Keratinocyte (primary cell): ENCODE data around the gene FNDC3B.

Source experiments
- EZH2 ChIP-seq: IDR thresholded peaks from one replicate; pipeline ENCODE4 v1.6.1; 2012; ENCODE audit warnings: inconsistent platforms, mild to moderate bottlenecking, low read length, moderate library complexity
- TF ChIP-seq, protein P1 (sequence below), 3 experiments: IDR thresholded peaks in 1 of 3; conservative IDR thresholded peaks in 1 of 3; optimal IDR thresholded peaks in 1 of 3; 2 replicates in 2 of 3; 3 replicates in 1 of 3; pipeline versions ENCODE3 to v1.5.1; 2011; ENCODE audit warnings: low read length in 3 of 3, mild to moderate bottlenecking in 3 of 3, moderate library complexity in 2 of 3, control low read depth in 1 of 3, inconsistent platforms in 1 of 3; ENCODE audit not compliant: insufficient read depth in 2 of 3; ENCODE audit errors: extremely low read depth in 1 of 3

DNA sequence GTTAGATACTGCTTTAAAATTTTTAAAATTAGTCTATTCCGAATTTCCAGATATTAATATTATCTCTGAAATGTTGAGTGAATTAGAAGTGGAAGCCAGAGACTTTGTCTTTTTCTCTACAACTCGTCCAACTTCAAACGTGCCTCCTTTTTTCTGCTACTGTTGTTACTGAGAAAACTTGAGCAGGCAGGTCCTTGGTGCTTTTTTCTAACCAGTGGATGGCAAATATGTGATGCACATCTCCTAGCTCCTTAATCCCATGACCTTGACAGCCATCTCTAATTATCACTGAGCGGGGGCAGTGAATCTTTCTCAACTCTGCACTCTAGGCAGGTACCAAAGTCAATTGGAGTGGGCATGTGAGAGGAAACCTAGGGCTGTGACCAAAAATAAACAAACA, 50.7 kb downstream of the FNDC3B start:
- TF ChIP-seq, protein P1, sequence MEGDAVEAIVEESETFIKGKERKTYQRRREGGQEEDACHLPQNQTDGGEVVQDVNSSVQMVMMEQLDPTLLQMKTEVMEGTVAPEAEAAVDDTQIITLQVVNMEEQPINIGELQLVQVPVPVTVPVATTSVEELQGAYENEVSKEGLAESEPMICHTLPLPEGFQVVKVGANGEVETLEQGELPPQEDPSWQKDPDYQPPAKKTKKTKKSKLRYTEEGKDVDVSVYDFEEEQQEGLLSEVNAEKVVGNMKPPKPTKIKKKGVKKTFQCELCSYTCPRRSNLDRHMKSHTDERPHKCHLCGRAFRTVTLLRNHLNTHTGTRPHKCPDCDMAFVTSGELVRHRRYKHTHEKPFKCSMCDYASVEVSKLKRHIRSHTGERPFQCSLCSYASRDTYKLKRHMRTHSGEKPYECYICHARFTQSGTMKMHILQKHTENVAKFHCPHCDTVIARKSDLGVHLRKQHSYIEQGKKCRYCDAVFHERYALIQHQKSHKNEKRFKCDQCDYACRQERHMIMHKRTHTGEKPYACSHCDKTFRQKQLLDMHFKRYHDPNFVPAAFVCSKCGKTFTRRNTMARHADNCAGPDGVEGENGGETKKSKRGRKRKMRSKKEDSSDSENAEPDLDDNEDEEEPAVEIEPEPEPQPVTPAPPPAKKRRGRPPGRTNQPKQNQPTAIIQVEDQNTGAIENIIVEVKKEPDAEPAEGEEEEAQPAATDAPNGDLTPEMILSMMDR (optimal IDR thresholded peaks at IDR 0.05 in 1 of 3, IDR thresholded peaks at IDR 0.05 in 1 of 3, conservative IDR thresholded peaks at IDR 0.05 in 1 of 3; ENCODE audit: extremely low read depth in 1 of 3, insufficient read depth in 2 of 3, low read length in 3 of 3): no peak
- no peak for TF ChIP-seq EZH2
